ENCODE measurements around the gene ARRDC5.

Gene ARRDC5

DNA sequence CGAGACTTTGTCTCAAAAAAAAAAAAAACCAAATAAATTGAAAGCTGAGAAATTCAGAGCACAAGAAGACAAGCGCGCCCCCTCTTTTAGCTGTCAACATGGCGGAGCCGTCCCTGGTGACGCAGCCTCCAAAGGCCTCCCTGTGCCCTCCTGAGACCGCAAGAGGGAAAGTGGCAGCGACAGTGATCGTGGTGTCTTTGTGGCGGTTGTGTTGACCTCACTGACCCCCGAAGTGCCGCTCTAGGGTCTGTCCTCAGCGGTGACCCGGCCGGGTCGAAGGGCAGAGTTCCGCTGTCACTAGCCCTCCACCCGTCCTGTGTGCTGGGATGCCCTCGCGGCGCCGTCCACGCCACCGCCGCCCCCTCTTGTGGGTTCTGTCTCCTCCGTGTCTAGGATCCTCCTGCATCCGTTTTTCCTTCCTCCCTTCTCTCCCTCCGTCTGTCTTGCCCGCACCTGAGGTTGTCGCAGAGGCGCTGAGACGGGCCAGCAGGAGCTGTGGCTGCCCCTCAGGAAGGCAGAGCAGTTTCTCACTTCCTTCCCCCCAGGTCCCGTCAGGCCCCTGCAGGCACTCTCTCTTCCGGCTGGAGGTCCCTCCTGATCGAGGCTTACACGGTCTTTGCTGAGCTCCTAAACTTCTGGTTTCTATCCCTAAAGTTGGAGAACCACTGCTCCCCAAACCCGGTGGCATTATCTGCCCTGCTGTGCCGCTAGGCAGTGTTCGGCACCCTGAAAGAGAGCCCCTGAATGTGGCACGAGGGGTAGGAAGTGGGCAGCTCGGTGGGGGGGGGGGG is 13.8 kb upstream of the ARRDC5 start:
- peaks cover 13% of the 10 kb centered on the region; the same call in 1 of the 2 replicates for H3K36me3 ChIP-seq (ENCODE audit: low read length)
- no peaks in the 10 kb centered on the region for H3F3A ChIP-seq (ENCODE audit: insufficient read depth)
- no peak overlapping the region for H3K9ac ChIP-seq (ENCODE audit: low read length)
- TF ChIP-seq, protein P1, sequence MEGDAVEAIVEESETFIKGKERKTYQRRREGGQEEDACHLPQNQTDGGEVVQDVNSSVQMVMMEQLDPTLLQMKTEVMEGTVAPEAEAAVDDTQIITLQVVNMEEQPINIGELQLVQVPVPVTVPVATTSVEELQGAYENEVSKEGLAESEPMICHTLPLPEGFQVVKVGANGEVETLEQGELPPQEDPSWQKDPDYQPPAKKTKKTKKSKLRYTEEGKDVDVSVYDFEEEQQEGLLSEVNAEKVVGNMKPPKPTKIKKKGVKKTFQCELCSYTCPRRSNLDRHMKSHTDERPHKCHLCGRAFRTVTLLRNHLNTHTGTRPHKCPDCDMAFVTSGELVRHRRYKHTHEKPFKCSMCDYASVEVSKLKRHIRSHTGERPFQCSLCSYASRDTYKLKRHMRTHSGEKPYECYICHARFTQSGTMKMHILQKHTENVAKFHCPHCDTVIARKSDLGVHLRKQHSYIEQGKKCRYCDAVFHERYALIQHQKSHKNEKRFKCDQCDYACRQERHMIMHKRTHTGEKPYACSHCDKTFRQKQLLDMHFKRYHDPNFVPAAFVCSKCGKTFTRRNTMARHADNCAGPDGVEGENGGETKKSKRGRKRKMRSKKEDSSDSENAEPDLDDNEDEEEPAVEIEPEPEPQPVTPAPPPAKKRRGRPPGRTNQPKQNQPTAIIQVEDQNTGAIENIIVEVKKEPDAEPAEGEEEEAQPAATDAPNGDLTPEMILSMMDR (IDR thresholded peaks at IDR 0.05; ENCODE audit: insufficient read depth, low read length, poor library complexity, severe bottlenecking), result no peak
- TF ChIP-seq EZH2phosphoT487 (conservative IDR thresholded peaks at IDR 0.05; ENCODE audit: low read length), result no peak
- H3K9me2 ChIP-seq (replicated peaks; ENCODE audit: insufficient read depth, low read length), result no peaks in the 10 kb centered on the region
- no peaks in the 10 kb centered on the region for H3K9me3 ChIP-seq (ENCODE audit: insufficient read depth, low read length)
- no peaks in the 10 kb centered on the region for H3K27me3 ChIP-seq (ENCODE audit: low read length)
- peaks cover 92% of the 10 kb centered on the region for H3K79me2 ChIP-seq (ENCODE audit: insufficient read depth, low read length)
- H4K20me1 ChIP-seq (ENCODE audit: low read depth, low read length), result peaks cover 2% of the 10 kb centered on the region; the same call in 1 of the 2 replicates
- no peak overlapping the region for H3K27ac ChIP-seq (ENCODE audit: low read depth, low read length)
- no peak overlapping the region for H3K4me2 ChIP-seq (ENCODE audit: low read depth, low read length, poor library complexity, severe bottlenecking)
- H3K4me3 ChIP-seq (ENCODE audit: insufficient read depth, low read length, poor library complexity, severe bottlenecking), result no peak overlapping the region
- H2AFZ ChIP-seq (ENCODE audit: low read depth, low read length, severe bottlenecking), result no peak overlapping the region

DNA sequence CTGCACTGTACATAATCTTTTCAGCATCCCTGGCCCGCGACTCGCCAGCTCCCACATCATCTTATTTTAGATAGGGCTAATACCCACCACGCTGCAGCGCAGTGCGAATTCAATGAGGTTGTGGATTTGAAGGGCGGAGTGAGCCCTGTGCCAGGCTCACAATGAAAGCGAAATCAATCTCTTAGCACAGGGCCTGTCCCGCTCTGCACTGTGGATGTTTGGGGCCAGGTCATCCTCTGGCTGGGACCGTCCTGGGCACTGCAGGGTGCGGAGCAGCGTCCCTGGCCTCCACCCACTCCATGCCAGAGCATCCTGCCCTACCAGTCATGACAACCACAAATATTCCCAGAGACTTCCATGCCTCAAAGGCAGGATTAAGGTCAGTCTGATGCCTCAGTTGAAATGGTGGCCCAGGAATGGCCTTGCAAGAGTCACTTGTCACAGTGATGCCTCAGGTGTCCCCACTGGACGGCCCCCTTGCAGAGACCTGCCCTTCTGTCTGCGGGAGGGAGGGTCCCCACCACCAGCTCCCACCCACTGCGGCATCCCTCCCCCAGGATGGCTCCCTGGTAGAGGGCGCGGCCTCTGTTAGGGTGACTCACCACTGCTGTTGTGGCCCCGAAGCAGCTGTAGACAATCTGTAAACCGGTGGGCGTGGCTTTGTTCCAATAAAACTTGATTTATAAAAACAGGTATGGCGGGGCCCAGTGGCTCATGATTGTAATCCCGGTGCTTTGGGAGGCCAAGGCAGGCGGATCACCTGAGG is 12.2 kb upstream of the ARRDC5 start:
- Histone ChIP-seq H3K4me3 (ENCODE audit: insufficient read depth, low read length, poor library complexity, severe bottlenecking) (no peak overlapping the region), H2AFZ (ENCODE audit: low read depth, low read length, severe bottlenecking) (no peak overlapping the region), H3K9me3 (ENCODE audit: insufficient read depth, low read length) (no peaks in the 10 kb centered on the region), H3K4me2 (ENCODE audit: low read depth, low read length, poor library complexity, severe bottlenecking) (no peak overlapping the region), H3K36me3 (ENCODE audit: low read length) (peaks cover 13% of the 10 kb centered on the region; the same call in 1 of the 2 replicates), H4K20me1 (ENCODE audit: low read depth, low read length) (peaks cover 2% of the 10 kb centered on the region; the same call in 1 of the 2 replicates), H3K27me3 (ENCODE audit: low read length) (no peaks in the 10 kb centered on the region), H3K9ac (ENCODE audit: low read length) (no peak overlapping the region), H3K27ac (ENCODE audit: low read depth, low read length) (no peak overlapping the region), H3K79me2 (ENCODE audit: insufficient read depth, low read length) (peaks cover 90% of the 10 kb centered on the region), H3K9me2 (replicated peaks; ENCODE audit: insufficient read depth, low read length) (no peaks in the 10 kb centered on the region), H3F3A (ENCODE audit: insufficient read depth) (peaks cover 11% of the 10 kb centered on the region)
- TF ChIP-seq, protein P1 (IDR thresholded peaks at IDR 0.05; ENCODE audit: insufficient read depth, low read length, poor library complexity, severe bottlenecking), result no peak
- no peak for TF ChIP-seq EZH2phosphoT487 (conservative IDR thresholded peaks at IDR 0.05; ENCODE audit: low read length)

DNA sequence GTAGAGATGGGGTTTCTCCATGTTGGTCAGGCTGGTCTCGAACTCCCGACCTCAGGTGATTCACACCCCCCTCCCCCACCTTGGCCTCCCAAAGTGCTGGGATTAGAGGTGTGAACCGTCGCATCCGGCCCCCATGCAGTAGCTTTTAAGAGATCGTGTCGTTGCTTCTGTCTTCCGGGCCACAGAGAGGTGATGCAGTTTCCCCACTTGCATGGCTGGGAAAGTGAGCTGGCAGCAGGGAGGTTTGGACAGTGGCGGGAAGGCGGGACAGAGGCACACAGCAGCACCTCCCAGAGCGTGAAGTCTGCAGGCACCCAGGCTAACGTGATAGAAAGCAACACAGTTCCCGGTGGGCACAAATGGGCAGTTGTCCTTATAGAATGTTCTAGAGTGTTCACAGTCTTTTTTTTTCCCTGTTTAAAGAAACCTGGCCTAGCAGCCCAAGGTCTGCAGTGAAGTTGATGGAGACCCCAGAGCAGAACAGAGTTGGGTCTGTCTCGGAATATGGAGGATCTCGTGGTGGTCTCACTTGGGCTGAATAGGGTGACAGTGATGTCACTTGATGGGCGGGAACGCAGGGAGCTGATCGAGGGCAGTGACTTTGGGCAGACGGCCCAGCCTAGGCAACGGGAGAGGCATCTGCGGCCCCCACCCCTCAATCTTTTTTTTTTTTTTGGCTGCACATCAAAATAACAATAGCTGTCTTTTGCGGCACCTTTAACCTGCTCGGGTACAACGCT is 11.5 kb upstream of the ARRDC5 start:
- no peak overlapping the region for H3K9ac ChIP-seq (ENCODE audit: low read length)
- peaks cover 2% of the 10 kb centered on the region; the same call in 1 of the 2 replicates for H4K20me1 ChIP-seq (ENCODE audit: low read depth, low read length)
- H3K9me2 ChIP-seq (replicated peaks; ENCODE audit: insufficient read depth, low read length), result no peaks in the 10 kb centered on the region
- no peaks in the 10 kb centered on the region for H3K27me3 ChIP-seq (ENCODE audit: low read length)
- TF ChIP-seq EZH2phosphoT487 (conservative IDR thresholded peaks at IDR 0.05; ENCODE audit: low read length), result no peak
- TF ChIP-seq, protein P1 (IDR thresholded peaks at IDR 0.05; ENCODE audit: insufficient read depth, low read length, poor library complexity, severe bottlenecking), result no peak
- no peaks in the 10 kb centered on the region for H3K9me3 ChIP-seq (ENCODE audit: insufficient read depth, low read length)
- H3F3A ChIP-seq (ENCODE audit: insufficient read depth), result peaks cover 11% of the 10 kb centered on the region
- no peak overlapping the region for H3K27ac ChIP-seq (ENCODE audit: low read depth, low read length)
- H2AFZ ChIP-seq (ENCODE audit: low read depth, low read length, severe bottlenecking), result no peak overlapping the region
- peaks cover 85% of the 10 kb centered on the region for H3K79me2 ChIP-seq (ENCODE audit: insufficient read depth, low read length)
- H3K4me3 ChIP-seq (ENCODE audit: insufficient read depth, low read length, poor library complexity, severe bottlenecking), result no peak overlapping the region
- peaks cover 13% of the 10 kb centered on the region; the same call in 1 of the 2 replicates for H3K36me3 ChIP-seq (ENCODE audit: low read length)
- no peak overlapping the region for H3K4me2 ChIP-seq (ENCODE audit: low read depth, low read length, poor library complexity, severe bottlenecking)
